ENCODE results near the gene IGFN1. TPM values are rescaled to one million over a fixed set of nuclear protein-coding genes. Genes with fewer than 3 reads are reported as not detected.

The IGFN1 gene
- total and polyA plus RNA-seq, 9 donors: 0.05 to 1.6 (median 0.51) TPM; not detected in 2

GRCh38 chr1:201175820-201176500 lies 14.7 kb upstream of the IGFN1 start:
- H3K9me3 ChIP-seq: no peaks in the 10 kb centered on the region
- no peak overlapping the region for H3K4me3 ChIP-seq
- H3K4me1 ChIP-seq (ENCODE audit: insufficient read depth): no peaks in the 10 kb centered on the region
- DNase-seq: no peak
- H3K27ac ChIP-seq: no peak overlapping the region
- 76 to 80% (median 78%) methylated on average over 7 of the region's 7 CpGs for WGBS, 3 donors
- no peaks in the 10 kb centered on the region for H3K27me3 ChIP-seq
- no peaks in the 10 kb centered on the region for H3K36me3 ChIP-seq
- TF ChIP-seq POLR2A (IDR thresholded peaks at IDR 0.05) (no peak), CTCF (IDR thresholded peaks at IDR 0.05) (no peak), EP300 (IDR thresholded peaks at IDR 0.05) (no peak)
- intact Hi-C loops (cut with DNase I): no loop called here

GRCh38 chr1:201176940-201177339 lies 13.7 kb upstream of the IGFN1 start:
- Histone ChIP-seq H3K9me3 (no peaks in the 10 kb centered on the region), H3K4me3 (no peak overlapping the region), H3K4me1 (ENCODE audit: insufficient read depth) (no peaks in the 10 kb centered on the region), H3K27ac (no peak overlapping the region), H3K36me3 (no peaks in the 10 kb centered on the region), H3K27me3 (no peaks in the 10 kb centered on the region)
- intact Hi-C loops (cut with DNase I): no loop called here
- DNase-seq: no peak
- 64 to 69% (median 69%) methylated on average over 2 of the region's 2 CpGs for WGBS, 3 donors
- TF ChIP-seq CTCF (IDR thresholded peaks at IDR 0.05) (no peak), POLR2A (IDR thresholded peaks at IDR 0.05) (no peak), EP300 (IDR thresholded peaks at IDR 0.05) (no peak)

GRCh38 chr1:201178718-201179117 lies 11.9 kb upstream of the IGFN1 start:
- no peaks in the 10 kb centered on the region for H3K36me3 ChIP-seq
- no peak overlapping the region for H3K4me3 ChIP-seq
- intact Hi-C loops (cut with DNase I): no loop called here
- no peak for DNase-seq
- no peak for TF ChIP-seq EP300 (IDR thresholded peaks at IDR 0.05)
- TF ChIP-seq POLR2A (IDR thresholded peaks at IDR 0.05): no peak
- TF ChIP-seq CTCF (IDR thresholded peaks at IDR 0.05): no peak
- no peaks in the 10 kb centered on the region for H3K27me3 ChIP-seq
- H3K9me3 ChIP-seq: no peaks in the 10 kb centered on the region
- WGBS, 3 donors: 51 to 66% (median 57%) methylated on average over 3 of the region's 3 CpGs
- H3K27ac ChIP-seq: no peak overlapping the region
- peaks cover 1% of the 10 kb centered on the region for H3K4me1 ChIP-seq (ENCODE audit: insufficient read depth)

- Histone ChIP-seq H3K27ac (no peak overlapping the region), H3K9me3 (no peaks in the 10 kb centered on the region), H3K4me1 (ENCODE audit: insufficient read depth) (peaks cover 4% of the 10 kb centered on the region), H3K36me3 (no peaks in the 10 kb centered on the region), H3K4me3 (no peak overlapping the region), H3K27me3 (no peaks in the 10 kb centered on the region)
- TF ChIP-seq CTCF (IDR thresholded peaks at IDR 0.05) (no peak), POLR2A (IDR thresholded peaks at IDR 0.05) (no peak), EP300 (IDR thresholded peaks at IDR 0.05) (no peak)
- WGBS, 3 donors: 50 to 52% (median 51%) methylated on average over 1 of the region's 1 CpG
- intact Hi-C loops (cut with DNase I): no loop called here
- no peak for DNase-seq
These were observed 10.5 kb upstream of the IGFN1 start for GRCh38 chr1:201180141-201180540.
